BJ (cell line): ENCODE results near the gene IGFBPL1. TPM values are rescaled to one million over a fixed set of nuclear protein-coding genes. Genes with fewer than 3 reads are reported as not detected.

Experiments
- CTCF ChIA-PET: fragments of 350-600 bp; formaldehyde crosslinking; extraction: SDS; loops from one replicate; lab custom pipeline; 2021; ENCODE audit warnings: antibody characterized with exemption, inconsistent platforms; lab: Yijun Ruan, JAX
- POLR2A ChIA-PET: fragments of 300-600 bp; sonication (Branson Sonifier 250); formaldehyde crosslinking; extraction: SDS; loops from one replicate; lab custom pipeline; 2021; ENCODE audit warnings: antibody characterized with exemption; lab: Charles Lee
- DNase-seq: peaks from one replicate; pipeline ENCODE4 v3.0.0-alpha.2; 2011; ENCODE audit warnings: low read depth
- H3K27me3 ChIP-seq: 2 replicates; pipeline ENCODE4 v1.6.0; 2011; ENCODE audit warnings: low read length; ENCODE audit not compliant: control insufficient read depth, insufficient read depth
- H3K36me3 ChIP-seq: 2 replicates; pipeline ENCODE4 v1.5.1; 2011; ENCODE audit warnings: low read length; ENCODE audit not compliant: control insufficient read depth, insufficient read depth
- H3K4me3 ChIP-seq: 2 replicates; pipeline ENCODE4 v1.5.1; 2011; ENCODE audit warnings: low read depth, mild to moderate bottlenecking, control low read depth, low read length
- CTCF ChIP-seq: IDR thresholded peaks from 2 replicates; pipeline ENCODE4 v1.5.1; 2011; ENCODE audit warnings: low read depth, mild to moderate bottlenecking, control low read depth, inconsistent platforms, low read length, moderate library complexity; ENCODE audit not compliant: insufficient read depth
- polyA plus RNA-seq: library from polyadenylated mRNA; depleted of rRNA; stranded (reverse); fragments of >200 nt; gene quantifications from 2 replicates; pipeline ENCODE4 v1.2.3, GENCODE V29; 2011

Gene IGFBPL1
- polyA plus RNA-seq, 1 experiment: 0.37 TPM

GRCh38 chr9:38368731-38369130, 55.5 kb downstream of the IGFBPL1 start:
- Histone ChIP-seq H3K27me3 (peaks cover 5% of the 10 kb centered on the region), H3K36me3 (no peaks in the 10 kb centered on the region), H3K4me3 (no peak overlapping the region)
- DNase-seq: no peak
- CTCF ChIA-PET: no interaction called here
- TF ChIP-seq CTCF: no peak
- POLR2A ChIA-PET: no interaction called here

- Histone ChIP-seq H3K36me3 (no peaks in the 10 kb centered on the region), H3K4me3 (no peak overlapping the region), H3K27me3 (peaks cover 3% of the 10 kb centered on the region)
- CTCF ChIA-PET: no interaction called here
- no peak for DNase-seq
- POLR2A ChIA-PET: interaction anchor here (0.6 kb wide), 1 partner anchor 317 kb away, joined by 3 read pairs; no protein-coding TSS in a partner anchor
- TF ChIP-seq CTCF: no peak
These were observed 56.4 kb downstream of the IGFBPL1 start for GRCh38 chr9:38367898-38368297.

DNA sequence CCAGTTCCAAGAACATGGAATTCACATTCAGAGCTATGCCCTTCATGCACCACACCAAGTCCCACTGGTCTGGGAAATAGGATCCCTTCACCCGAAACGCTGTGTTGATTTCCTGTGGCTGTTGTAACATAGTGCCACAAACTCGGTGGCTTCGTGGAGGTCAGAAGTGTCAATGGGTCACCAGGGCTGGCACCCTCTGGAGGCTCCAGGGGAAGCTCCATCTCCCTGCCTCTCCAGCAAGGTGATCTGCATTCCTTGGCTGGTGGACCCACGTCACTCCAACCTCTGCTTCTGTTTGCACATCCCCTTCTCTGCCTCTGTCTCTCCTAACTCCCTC, 60.7 kb downstream of the IGFBPL1 start:
- POLR2A ChIA-PET: no interaction called here
- CTCF ChIA-PET: interaction anchor here (0.6 to 1.8 kb wide), 14 partner anchors 10 to 480 kb away, joined by 3 to 12 read pairs (median 4); partner anchors contain the start of gene SLC25A51
- no peak for TF ChIP-seq CTCF
- Histone ChIP-seq H3K27me3 (no peaks in the 10 kb centered on the region), H3K4me3 (no peak overlapping the region), H3K36me3 (no peaks in the 10 kb centered on the region)
- no peak for DNase-seq

GRCh38 chr9:38362852-38363588, 61.2 kb downstream of the IGFBPL1 start:
- ChIA-PET POLR2A (no interaction called here), CTCF (interaction anchor here (0.6 to 1.8 kb wide), 15 partner anchors 9 to 479 kb away, joined by 3 to 12 read pairs (median 4); partner anchors contain the start of gene SLC25A51)
- Histone ChIP-seq H3K4me3 (no peak overlapping the region), H3K27me3 (no peaks in the 10 kb centered on the region), H3K36me3 (no peaks in the 10 kb centered on the region)
- peak; percentile 39 for DNase-seq
- peak; percentile 72 for TF ChIP-seq CTCF

- no peaks in the 10 kb centered on the region for H3K36me3 ChIP-seq
- H3K4me3 ChIP-seq: no peak overlapping the region
- no peak for TF ChIP-seq CTCF
- CTCF ChIA-PET: interaction anchor here (1.0 to 2.4 kb wide), 3 partner anchors 273 to 459 kb away, joined by 3 to 10 read pairs (median 6); no protein-coding TSS in a partner anchor
- POLR2A ChIA-PET: no interaction called here
- H3K27me3 ChIP-seq: no peaks in the 10 kb centered on the region
- no peak for DNase-seq
These were observed 62.8 kb downstream of the IGFBPL1 start for GRCh38 chr9:38361473-38361850.
